Fibroblast of pulmonary artery (primary cell): ENCODE measurements around the gene SUCLG2.

Experiments used
- DNase-seq: peaks from one replicate; pipeline ENCODE4 v3.0.0-alpha.2; 2010; ENCODE audit warnings: low read depth
- H3K4me3 ChIP-seq: replicated peaks from 2 replicates; pipeline ENCODE4 v1.5.1; 2011; ENCODE audit warnings: low read depth, mild to moderate bottlenecking, control low read depth, low read length, moderate library complexity
- CTCF ChIP-seq: IDR thresholded peaks from 2 replicates; pipeline ENCODE4 v1.5.1; 2011; ENCODE audit warnings: mild to moderate bottlenecking, control low read depth, low read length, inconsistent platforms; ENCODE audit errors: missing control alignments

Gene SUCLG2

GRCh38 chr3:67327582-67327981 is 326.8 kb downstream of the SUCLG2 start:
- no peak for DNase-seq
- no peak overlapping the region for H3K4me3 ChIP-seq
- TF ChIP-seq CTCF: no peak

- H3K4me3 ChIP-seq: no peak overlapping the region
- TF ChIP-seq CTCF: no peak
- no peak for DNase-seq
Observed at GRCh38 chr3:67325231-67325630, 329.2 kb downstream of the SUCLG2 start.
